ENCODE results near the gene PTH1R.

PTH1R gene

DNA sequence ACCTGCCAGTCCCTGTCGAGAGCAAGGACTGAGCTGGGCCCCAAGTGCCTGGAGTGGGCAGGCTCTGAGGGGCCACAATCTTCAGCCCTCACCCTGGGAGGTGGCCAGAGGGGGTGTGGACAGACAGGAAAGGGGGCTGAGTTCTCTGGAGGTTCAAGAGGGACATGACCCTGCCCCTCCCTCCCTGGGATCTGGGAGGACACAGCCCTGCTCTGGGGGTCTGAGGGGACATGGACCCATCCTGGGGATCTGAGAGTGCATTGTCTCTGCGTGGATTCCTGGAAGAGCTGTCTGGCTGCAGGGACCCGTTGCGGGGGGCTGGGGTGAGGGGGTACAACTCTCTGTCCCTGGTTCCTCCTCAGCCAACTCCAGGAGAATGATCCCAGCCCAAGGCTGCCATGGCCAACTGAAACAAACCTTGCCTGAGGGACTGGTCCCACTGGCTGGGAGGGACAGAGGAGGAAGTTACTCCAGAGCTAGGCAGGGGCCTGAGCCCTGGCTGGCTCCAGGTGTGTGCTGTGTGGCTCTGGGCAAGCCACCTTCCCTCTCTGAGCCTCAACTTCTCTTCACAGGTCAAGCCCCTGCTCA, 29.0 kb downstream of the PTH1R start:
- no peak overlapping the region for H3K4me3 ChIP-seq (ENCODE audit: low read depth, low read length)
- TF ChIP-seq, protein P1, sequence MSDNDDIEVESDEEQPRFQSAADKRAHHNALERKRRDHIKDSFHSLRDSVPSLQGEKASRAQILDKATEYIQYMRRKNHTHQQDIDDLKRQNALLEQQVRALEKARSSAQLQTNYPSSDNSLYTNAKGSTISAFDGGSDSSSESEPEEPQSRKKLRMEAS (IDR thresholded peaks at IDR 0.05; ENCODE audit: low read depth, low read length), result no peak
- no peak for TF ChIP-seq POLR2A (IDR thresholded peaks at IDR 0.05; ENCODE audit: extremely low read depth, insufficient read length)
- no peak for TF ChIP-seq CTCF (IDR thresholded peaks at IDR 0.05; ENCODE audit: low read depth, low read length)
- no peak for TF ChIP-seq MYC (IDR thresholded peaks at IDR 0.05; ENCODE audit: low read depth, low read length)
- DNase-seq (ENCODE audit: low read depth), result no peak

- no peak for DNase-seq (ENCODE audit: low read depth)
- TF ChIP-seq, protein P1 (IDR thresholded peaks at IDR 0.05; ENCODE audit: low read depth, low read length), result no peak
- TF ChIP-seq POLR2A (IDR thresholded peaks at IDR 0.05; ENCODE audit: extremely low read depth, insufficient read length) (no peak), CTCF (IDR thresholded peaks at IDR 0.05; ENCODE audit: low read depth, low read length) (no peak), MYC (IDR thresholded peaks at IDR 0.05; ENCODE audit: low read depth, low read length) (no peak)
- no peak overlapping the region for H3K4me3 ChIP-seq (ENCODE audit: low read depth, low read length)
Measured at GRCh38 chr3:46907271-46907670, 29.8 kb downstream of the PTH1R start.

DNA sequence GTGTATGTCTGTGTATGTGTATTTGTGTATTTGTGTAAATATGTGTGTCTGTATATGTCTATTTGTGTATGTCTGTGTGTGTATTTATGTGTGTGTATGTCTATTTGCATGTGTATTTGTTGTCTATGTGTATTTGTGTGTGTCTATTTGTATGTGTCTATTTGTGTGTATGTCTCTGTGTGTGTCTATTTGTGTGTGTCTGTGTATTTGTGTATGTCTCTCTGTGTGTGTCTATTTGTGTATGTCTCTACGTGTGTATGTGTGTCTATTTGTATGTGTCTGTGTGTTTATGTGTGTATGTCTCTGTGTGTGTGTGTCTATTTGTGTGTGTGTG, 30.4 kb downstream of the PTH1R start:
- H3K4me3 ChIP-seq (ENCODE audit: low read depth, low read length), result no peak overlapping the region
- no peak for DNase-seq (ENCODE audit: low read depth)
- TF ChIP-seq CTCF (IDR thresholded peaks at IDR 0.05; ENCODE audit: low read depth, low read length), result no peak

DNA sequence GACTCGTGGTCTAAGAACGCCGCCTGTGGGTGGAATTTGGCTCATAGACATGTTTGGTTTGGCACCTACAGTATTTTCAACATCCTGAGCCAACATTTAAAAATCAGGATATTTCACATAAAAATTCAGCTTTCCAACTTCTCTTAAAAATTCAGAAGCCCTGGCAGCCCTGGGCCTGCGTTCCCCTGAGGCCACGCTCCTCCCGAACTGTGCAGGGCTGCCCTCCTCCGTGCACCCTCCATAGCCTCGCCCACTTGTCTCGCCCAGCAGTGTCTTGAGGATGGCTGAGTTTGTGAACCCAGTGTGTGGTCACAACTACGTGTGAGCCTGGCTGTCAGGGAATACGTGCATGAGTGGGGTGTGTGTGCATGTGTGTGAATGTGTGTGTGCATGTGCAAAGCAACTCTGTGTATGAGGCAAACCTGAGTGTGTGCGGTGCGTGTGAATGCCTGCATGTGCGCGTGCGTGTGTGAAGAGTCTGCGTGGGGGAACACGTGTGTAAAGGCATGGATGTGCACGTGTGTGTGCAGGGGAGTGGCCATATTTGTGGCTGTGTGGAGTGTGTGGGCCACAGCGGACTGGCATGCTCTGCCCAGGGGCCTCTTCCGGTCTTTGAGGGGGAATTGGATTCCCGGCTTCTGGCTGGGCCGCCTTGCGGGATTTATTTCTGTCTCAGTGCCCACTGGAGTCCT, 30.9 kb downstream of the PTH1R start:
- TF ChIP-seq, protein P1 (IDR thresholded peaks at IDR 0.05; ENCODE audit: low read depth, low read length), result no peak
- no peak for TF ChIP-seq POLR2A (IDR thresholded peaks at IDR 0.05; ENCODE audit: extremely low read depth, insufficient read length)
- TF ChIP-seq CTCF (IDR thresholded peaks at IDR 0.05; ENCODE audit: low read depth, low read length), result no peak
- TF ChIP-seq MYC (IDR thresholded peaks at IDR 0.05; ENCODE audit: low read depth, low read length), result no peak
- H3K4me3 ChIP-seq (ENCODE audit: low read depth, low read length), result no peak overlapping the region
- DNase-seq (ENCODE audit: low read depth), result no peak

DNA sequence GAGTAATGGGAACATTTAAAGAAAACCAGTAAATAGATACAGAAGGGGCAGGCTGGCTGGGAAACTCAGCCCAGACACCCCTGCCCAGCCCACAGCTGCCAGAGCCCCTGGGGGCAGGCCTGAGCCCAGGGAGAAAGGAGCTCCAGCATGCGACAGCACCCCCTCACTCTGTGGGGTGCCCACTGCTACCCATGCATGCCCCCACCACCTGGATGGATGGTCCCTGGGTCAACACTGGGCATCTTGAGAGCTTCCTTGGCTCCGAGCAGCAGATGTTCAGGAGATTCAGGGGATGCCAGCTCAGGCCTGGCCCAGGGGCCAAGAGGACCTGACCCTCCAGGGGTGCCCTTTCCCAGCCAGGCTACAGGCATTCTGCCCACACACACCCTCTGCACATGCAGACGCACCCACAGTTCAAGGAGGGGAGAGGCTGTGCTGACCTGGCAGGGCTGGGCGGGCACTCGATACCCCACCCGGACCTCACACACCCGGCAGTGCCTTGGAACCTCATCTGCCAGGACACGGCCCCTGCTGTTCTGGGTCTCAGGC, 31.5 kb downstream of the PTH1R start:
- no peak overlapping the region for H3K4me3 ChIP-seq (ENCODE audit: low read depth, low read length)
- DNase-seq (ENCODE audit: low read depth), result no peak
- TF ChIP-seq CTCF (IDR thresholded peaks at IDR 0.05; ENCODE audit: low read depth, low read length), result no peak
- no peak for TF ChIP-seq POLR2A (IDR thresholded peaks at IDR 0.05; ENCODE audit: extremely low read depth, insufficient read length)
- TF ChIP-seq, protein P1 (IDR thresholded peaks at IDR 0.05; ENCODE audit: low read depth, low read length), result no peak

Measured in NB4 (cell line).